OCI-LY1 (cell line): ENCODE results near the gene LTBP4.
A peak's percentile ranks its signal among the peaks of the same experiment; 100 is the strongest.

Source experiments
- EZH2 ChIP-seq: fragments of 200-600 bp; sonication (generic), shearing (Covaris generic); IDR thresholded peaks from 2 replicates; pipeline ENCODE4 v1.8.0; 2017; ENCODE audit warnings: borderline replicate concordance, mixed run types, mild to moderate bottlenecking, antibody characterized with exemption, low read length, moderate library complexity, mixed read lengths
- TF ChIP-seq, protein P1 (sequence below): fragments of 200-600 bp; sonication (generic), shearing (Covaris generic); IDR thresholded peaks from 2 replicates; pipeline ENCODE4 v1.5.1; 2017; ENCODE audit warnings: mild to moderate bottlenecking, antibody characterized with exemption, low read length, moderate library complexity, mixed read lengths

DNA sequence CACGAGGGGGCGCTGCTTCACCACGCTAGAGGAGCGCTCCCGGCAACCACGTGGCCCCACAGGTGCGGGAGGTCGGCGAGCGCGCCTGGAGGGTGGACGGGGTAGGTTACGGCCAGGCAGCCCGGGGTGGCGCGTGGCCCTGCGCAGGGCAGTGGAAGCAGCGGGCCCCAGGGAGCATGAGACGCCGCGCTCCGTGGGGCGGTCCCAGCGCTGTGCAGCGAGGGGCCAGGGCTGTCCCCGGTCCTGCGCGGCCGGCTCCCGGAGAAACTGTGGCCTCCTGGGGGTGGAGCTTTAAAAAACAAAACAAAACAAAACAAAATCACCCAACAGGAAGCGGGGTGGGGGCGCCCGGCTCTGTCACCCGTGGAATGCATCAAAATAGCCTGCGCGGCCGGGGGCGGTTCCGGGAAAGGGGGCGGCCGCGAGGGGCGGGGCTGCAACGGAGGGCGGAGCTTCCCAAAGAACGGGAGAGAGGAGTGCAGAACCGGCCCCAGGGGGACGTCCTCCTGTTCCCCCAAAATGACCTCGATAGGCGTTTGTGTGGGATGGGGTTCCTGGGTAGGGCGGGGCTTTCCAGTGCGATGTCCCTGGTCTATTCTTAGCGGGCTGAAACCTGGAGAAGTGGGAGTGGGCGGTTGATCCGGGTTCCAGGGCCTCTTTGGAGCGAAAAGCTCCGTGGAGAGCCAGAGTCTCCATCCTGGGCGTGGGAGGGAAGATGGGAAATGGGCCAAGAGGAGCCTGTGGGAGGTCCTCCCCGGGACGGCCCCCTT, 61.9 kb downstream of the LTBP4 start:
- TF ChIP-seq, protein P1, sequence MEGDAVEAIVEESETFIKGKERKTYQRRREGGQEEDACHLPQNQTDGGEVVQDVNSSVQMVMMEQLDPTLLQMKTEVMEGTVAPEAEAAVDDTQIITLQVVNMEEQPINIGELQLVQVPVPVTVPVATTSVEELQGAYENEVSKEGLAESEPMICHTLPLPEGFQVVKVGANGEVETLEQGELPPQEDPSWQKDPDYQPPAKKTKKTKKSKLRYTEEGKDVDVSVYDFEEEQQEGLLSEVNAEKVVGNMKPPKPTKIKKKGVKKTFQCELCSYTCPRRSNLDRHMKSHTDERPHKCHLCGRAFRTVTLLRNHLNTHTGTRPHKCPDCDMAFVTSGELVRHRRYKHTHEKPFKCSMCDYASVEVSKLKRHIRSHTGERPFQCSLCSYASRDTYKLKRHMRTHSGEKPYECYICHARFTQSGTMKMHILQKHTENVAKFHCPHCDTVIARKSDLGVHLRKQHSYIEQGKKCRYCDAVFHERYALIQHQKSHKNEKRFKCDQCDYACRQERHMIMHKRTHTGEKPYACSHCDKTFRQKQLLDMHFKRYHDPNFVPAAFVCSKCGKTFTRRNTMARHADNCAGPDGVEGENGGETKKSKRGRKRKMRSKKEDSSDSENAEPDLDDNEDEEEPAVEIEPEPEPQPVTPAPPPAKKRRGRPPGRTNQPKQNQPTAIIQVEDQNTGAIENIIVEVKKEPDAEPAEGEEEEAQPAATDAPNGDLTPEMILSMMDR: peak; percentile 89; the same call in 1 of the 2 replicates
- no peak for TF ChIP-seq EZH2
